ENCODE results near the gene GALNTL6. TPM values are rescaled to one million over a fixed set of nuclear protein-coding genes. Genes with fewer than 3 reads are reported as not detected.

GALNTL6 gene
- polyA plus RNA-seq, 1 donor from 2014 or later: 14.9 TPM

DNA sequence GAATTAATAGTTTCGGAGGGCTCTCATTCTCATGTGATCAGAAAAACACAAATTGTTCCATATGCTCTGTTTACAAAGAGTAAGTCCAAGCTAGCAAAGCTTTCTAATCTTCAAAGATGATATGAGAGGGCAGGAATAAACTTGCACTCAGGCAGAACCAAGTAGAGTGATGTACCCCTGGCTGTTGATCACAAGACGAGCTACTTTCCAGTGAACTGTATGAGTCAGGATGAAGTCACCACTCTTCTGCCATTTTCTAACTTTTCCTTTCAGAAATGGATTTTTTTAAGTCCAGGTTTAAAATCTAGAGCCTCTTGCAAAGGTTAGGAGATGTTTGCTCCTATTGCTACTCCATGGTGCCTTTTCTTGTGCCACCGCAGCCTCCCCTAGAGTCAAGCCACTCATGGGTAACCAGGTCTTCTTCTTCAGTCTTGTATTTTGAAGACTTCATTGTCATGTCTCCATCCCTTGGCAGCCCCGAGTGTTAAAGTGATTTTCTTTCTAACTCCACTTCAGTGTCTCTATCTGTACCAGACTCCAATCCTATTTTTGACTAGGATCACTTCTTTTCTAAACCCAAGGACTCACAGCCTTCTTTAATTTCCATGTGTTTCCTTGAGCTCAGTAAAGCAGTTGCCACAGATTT is 1183.5 kb downstream of the GALNTL6 start:
- Histone ChIP-seq H3K27ac (ENCODE audit: low read length) (no peak overlapping the region), H3K36me3 (ENCODE audit: insufficient read depth, low read length) (no peaks in the 10 kb centered on the region), H3K4me3 (ENCODE audit: low read length) (no peak overlapping the region), H4K20me1 (ENCODE audit: insufficient read depth) (no peaks in the 10 kb centered on the region), H2AFZ (ENCODE audit: low read depth, low read length) (no peak overlapping the region), H3F3A (ENCODE audit: insufficient read depth, low read length, poor library complexity, severe bottlenecking) (no peaks in the 10 kb centered on the region), H3K9me2 (ENCODE audit: insufficient read depth, low read length) (no peaks in the 10 kb centered on the region), H3K9me3 (ENCODE audit: low read length) (no peaks in the 10 kb centered on the region), H3K79me2 (replicated peaks; ENCODE audit: insufficient read depth, low read length) (no peaks in the 10 kb centered on the region), H3K27me3 (ENCODE audit: insufficient read depth, low read depth, low read length) (no peaks in the 10 kb centered on the region), H3K4me2 (ENCODE audit: low read length) (no peak overlapping the region), H3K9ac (ENCODE audit: low read length) (no peak overlapping the region)
- no peak for TF ChIP-seq EP300 (conservative IDR thresholded peaks at IDR 0.05; ENCODE audit: poor library complexity, severe bottlenecking)
- TF ChIP-seq, protein P1, sequence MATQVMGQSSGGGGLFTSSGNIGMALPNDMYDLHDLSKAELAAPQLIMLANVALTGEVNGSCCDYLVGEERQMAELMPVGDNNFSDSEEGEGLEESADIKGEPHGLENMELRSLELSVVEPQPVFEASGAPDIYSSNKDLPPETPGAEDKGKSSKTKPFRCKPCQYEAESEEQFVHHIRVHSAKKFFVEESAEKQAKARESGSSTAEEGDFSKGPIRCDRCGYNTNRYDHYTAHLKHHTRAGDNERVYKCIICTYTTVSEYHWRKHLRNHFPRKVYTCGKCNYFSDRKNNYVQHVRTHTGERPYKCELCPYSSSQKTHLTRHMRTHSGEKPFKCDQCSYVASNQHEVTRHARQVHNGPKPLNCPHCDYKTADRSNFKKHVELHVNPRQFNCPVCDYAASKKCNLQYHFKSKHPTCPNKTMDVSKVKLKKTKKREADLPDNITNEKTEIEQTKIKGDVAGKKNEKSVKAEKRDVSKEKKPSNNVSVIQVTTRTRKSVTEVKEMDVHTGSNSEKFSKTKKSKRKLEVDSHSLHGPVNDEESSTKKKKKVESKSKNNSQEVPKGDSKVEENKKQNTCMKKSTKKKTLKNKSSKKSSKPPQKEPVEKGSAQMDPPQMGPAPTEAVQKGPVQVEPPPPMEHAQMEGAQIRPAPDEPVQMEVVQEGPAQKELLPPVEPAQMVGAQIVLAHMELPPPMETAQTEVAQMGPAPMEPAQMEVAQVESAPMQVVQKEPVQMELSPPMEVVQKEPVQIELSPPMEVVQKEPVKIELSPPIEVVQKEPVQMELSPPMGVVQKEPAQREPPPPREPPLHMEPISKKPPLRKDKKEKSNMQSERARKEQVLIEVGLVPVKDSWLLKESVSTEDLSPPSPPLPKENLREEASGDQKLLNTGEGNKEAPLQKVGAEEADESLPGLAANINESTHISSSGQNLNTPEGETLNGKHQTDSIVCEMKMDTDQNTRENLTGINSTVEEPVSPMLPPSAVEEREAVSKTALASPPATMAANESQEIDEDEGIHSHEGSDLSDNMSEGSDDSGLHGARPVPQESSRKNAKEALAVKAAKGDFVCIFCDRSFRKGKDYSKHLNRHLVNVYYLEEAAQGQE (IDR thresholded peaks at IDR 0.05; ENCODE audit: borderline replicate concordance): no peak
- no peak for TF ChIP-seq RAD21 (conservative IDR thresholded peaks at IDR 0.05)
- TF ChIP-seq CTCF (IDR thresholded peaks at IDR 0.05; ENCODE audit: poor library complexity, severe bottlenecking): no peak
- TF ChIP-seq TAF1 (IDR thresholded peaks at IDR 0.05; ENCODE audit: low read depth): no peak
- TF ChIP-seq SMC3 (conservative IDR thresholded peaks at IDR 0.05; ENCODE audit: poor library complexity): no peak
- TF ChIP-seq EZH2 (IDR thresholded peaks at IDR 0.05; ENCODE audit: borderline replicate concordance, insufficient read depth, low read length, poor library complexity, severe bottlenecking): no peak
- TF ChIP-seq POLR2AphosphoS5 (IDR thresholded peaks at IDR 0.05): no peak
- no peak for TF ChIP-seq MXI1 (conservative IDR thresholded peaks at IDR 0.05; ENCODE audit: poor library complexity, severe bottlenecking)

GRCh38 chr4:172997217-172997609 is 1184.0 kb downstream of the GALNTL6 start:
- H3K79me2 ChIP-seq (replicated peaks; ENCODE audit: insufficient read depth, low read length): no peaks in the 10 kb centered on the region
- H3K4me2 ChIP-seq (ENCODE audit: low read length): no peak overlapping the region
- no peaks in the 10 kb centered on the region for H3K9me2 ChIP-seq (ENCODE audit: insufficient read depth, low read length)
- H3K9ac ChIP-seq (ENCODE audit: low read length): no peak overlapping the region
- no peaks in the 10 kb centered on the region for H3K36me3 ChIP-seq (ENCODE audit: insufficient read depth, low read length)
- H3K9me3 ChIP-seq (ENCODE audit: low read length): no peaks in the 10 kb centered on the region
- no peak for TF ChIP-seq EZH2 (IDR thresholded peaks at IDR 0.05; ENCODE audit: borderline replicate concordance, insufficient read depth, low read length, poor library complexity, severe bottlenecking)
- TF ChIP-seq SMC3 (conservative IDR thresholded peaks at IDR 0.05; ENCODE audit: poor library complexity): no peak
- no peak for TF ChIP-seq CTCF (IDR thresholded peaks at IDR 0.05; ENCODE audit: poor library complexity, severe bottlenecking)
- TF ChIP-seq MXI1 (conservative IDR thresholded peaks at IDR 0.05; ENCODE audit: poor library complexity, severe bottlenecking): no peak
- TF ChIP-seq POLR2AphosphoS5 (IDR thresholded peaks at IDR 0.05): no peak
- no peak for TF ChIP-seq EP300 (conservative IDR thresholded peaks at IDR 0.05; ENCODE audit: poor library complexity, severe bottlenecking)
- TF ChIP-seq, protein P1 (IDR thresholded peaks at IDR 0.05; ENCODE audit: borderline replicate concordance): no peak
- TF ChIP-seq TAF1 (IDR thresholded peaks at IDR 0.05; ENCODE audit: low read depth): no peak
- no peak for TF ChIP-seq RAD21 (conservative IDR thresholded peaks at IDR 0.05)
- H4K20me1 ChIP-seq (ENCODE audit: insufficient read depth): no peaks in the 10 kb centered on the region
- H3F3A ChIP-seq (ENCODE audit: insufficient read depth, low read length, poor library complexity, severe bottlenecking): no peaks in the 10 kb centered on the region
- no peak overlapping the region for H3K4me3 ChIP-seq (ENCODE audit: low read length)
- H3K27ac ChIP-seq (ENCODE audit: low read length): no peak overlapping the region
- no peak overlapping the region for H2AFZ ChIP-seq (ENCODE audit: low read depth, low read length)
- no peaks in the 10 kb centered on the region for H3K27me3 ChIP-seq (ENCODE audit: insufficient read depth, low read depth, low read length)
